WERI-Rb-1 (cell line): ENCODE data around the gene DEPDC1B.
"Not testable (repeated sequence)": the region's sequence is repeated elsewhere in the genome, so short reads cannot be mapped to it uniquely, and the experiment has no call there.

Experiments
- DNase-seq: peaks from one replicate; pipeline ENCODE4 v3.0.0-alpha.2; 2020
- H3K27ac ChIP-seq: fragments of 250-450 bp; sonication (Bioruptor Pico); 2 replicates; pipeline ENCODE4 v1.5.1; 2020; ENCODE audit warnings: mild to moderate bottlenecking, moderate library complexity
- H3K27me3 ChIP-seq: fragments of 250-450 bp; sonication (Bioruptor Pico); 2 replicates; pipeline ENCODE4 v1.5.1; 2021; ENCODE audit warnings: mild to moderate bottlenecking, low read depth, moderate library complexity; ENCODE audit not compliant: insufficient read depth, severe bottlenecking
- H3K36me3 ChIP-seq: fragments of 250-450 bp; sonication (Bioruptor Pico); 2 replicates; pipeline ENCODE4 v1.5.1; 2020; ENCODE audit warnings: mild to moderate bottlenecking, moderate library complexity
- H3K4me3 ChIP-seq: 2 replicates; pipeline ENCODE4 v1.5.1; 2011; ENCODE audit warnings: low read depth, mild to moderate bottlenecking, control low read depth, low read length
- H3K9me3 ChIP-seq: fragments of 250-450 bp; sonication (Bioruptor Pico); 2 replicates; pipeline ENCODE4 v1.5.1; 2021; ENCODE audit warnings: mild to moderate bottlenecking, moderate library complexity; ENCODE audit not compliant: severe bottlenecking
- TF ChIP-seq, protein P1 (sequence below): IDR thresholded peaks from 2 replicates; pipeline ENCODE4 v1.5.1; 2011; ENCODE audit warnings: low read depth, mild to moderate bottlenecking, control low read depth, inconsistent platforms, low read length

Gene DEPDC1B

DNA sequence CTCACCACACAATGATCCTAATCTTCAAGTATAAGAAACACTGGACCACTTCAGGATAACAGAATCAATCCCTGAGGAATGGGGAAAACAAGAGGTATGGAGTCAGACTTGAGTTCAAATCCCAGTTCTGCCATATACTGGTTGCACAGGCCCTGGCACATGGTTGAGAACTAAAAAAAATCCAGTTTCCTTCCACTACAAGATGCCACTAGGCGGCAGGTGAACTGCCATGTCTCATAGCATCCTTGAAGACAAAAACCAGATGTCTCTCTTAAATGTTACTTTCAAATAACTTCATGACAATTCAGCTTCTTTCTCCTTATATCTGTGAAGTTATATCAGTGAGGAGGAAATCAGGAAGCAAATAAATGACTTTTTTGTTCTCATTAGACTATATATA is 11.0 kb downstream of the DEPDC1B start:
- H3K36me3 ChIP-seq = peaks cover 30% of the 10 kb centered on the region
- no peak overlapping the region for H3K4me3 ChIP-seq
- TF ChIP-seq, protein P1, sequence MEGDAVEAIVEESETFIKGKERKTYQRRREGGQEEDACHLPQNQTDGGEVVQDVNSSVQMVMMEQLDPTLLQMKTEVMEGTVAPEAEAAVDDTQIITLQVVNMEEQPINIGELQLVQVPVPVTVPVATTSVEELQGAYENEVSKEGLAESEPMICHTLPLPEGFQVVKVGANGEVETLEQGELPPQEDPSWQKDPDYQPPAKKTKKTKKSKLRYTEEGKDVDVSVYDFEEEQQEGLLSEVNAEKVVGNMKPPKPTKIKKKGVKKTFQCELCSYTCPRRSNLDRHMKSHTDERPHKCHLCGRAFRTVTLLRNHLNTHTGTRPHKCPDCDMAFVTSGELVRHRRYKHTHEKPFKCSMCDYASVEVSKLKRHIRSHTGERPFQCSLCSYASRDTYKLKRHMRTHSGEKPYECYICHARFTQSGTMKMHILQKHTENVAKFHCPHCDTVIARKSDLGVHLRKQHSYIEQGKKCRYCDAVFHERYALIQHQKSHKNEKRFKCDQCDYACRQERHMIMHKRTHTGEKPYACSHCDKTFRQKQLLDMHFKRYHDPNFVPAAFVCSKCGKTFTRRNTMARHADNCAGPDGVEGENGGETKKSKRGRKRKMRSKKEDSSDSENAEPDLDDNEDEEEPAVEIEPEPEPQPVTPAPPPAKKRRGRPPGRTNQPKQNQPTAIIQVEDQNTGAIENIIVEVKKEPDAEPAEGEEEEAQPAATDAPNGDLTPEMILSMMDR = no peak
- no peak overlapping the region for H3K27ac ChIP-seq
- no peaks in the 10 kb centered on the region for H3K9me3 ChIP-seq
- no peaks in the 10 kb centered on the region for H3K27me3 ChIP-seq
- no peak for DNase-seq

DNA sequence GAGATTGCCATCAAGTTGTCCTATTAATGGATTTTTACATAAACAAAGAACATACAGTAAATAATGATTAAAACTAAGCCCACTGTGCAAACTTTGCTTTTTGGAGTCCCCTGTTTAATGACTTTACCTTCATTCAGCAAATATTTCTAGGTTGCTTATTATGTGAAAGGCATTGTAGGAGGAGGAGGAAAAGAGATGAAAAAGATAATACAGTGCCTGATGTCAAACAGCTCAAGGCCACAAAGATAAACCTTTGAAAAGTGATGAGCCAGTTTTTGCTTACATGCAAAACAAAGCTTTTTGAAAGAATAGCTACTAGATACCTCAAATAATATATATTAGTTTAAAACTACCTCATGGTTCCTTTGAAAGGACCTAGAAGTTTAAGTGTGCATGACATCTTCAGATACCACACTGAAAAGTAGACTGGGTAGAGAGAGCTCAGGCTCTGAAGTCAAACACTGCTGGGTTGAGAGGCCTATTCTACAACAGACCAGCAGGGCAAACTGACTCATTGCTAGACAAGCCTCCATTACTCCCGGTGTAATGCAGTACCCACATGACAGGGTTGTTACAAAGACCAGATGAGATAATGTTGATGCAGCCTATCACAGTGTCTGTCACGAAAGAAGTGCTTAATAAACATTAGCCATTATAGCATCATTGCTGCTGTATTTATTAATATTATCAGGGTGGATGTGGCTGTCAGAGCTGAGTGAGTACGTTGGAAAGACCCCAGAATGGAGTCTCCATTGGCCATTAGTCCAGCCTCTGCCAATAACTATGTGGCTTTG is 11.8 kb downstream of the DEPDC1B start:
- TF ChIP-seq, protein P1 = peak; percentile 28; the same call in 1 of the 2 replicates
- DNase-seq = peak; percentile 21
- H3K9me3 ChIP-seq = no peaks in the 10 kb centered on the region
- H3K36me3 ChIP-seq = peaks cover 30% of the 10 kb centered on the region
- no peak overlapping the region for H3K4me3 ChIP-seq
- no peaks in the 10 kb centered on the region for H3K27me3 ChIP-seq
- no peak overlapping the region for H3K27ac ChIP-seq

- no peak overlapping the region for H3K27ac ChIP-seq
- no peak for DNase-seq
- no peaks in the 10 kb centered on the region for H3K9me3 ChIP-seq
- TF ChIP-seq, protein P1 = no peak
- no peaks in the 10 kb centered on the region for H3K27me3 ChIP-seq
- H3K4me3 ChIP-seq = no peak overlapping the region
- H3K36me3 ChIP-seq = peaks cover 41% of the 10 kb centered on the region
Measured at GRCh38 chr5:60686157-60686556, 13.8 kb downstream of the DEPDC1B start.

- TF ChIP-seq, protein P1 = no peak
- Histone ChIP-seq H3K27ac (no peak overlapping the region), H3K4me3 (no peak overlapping the region), H3K36me3 (peaks cover 42% of the 10 kb centered on the region), H3K27me3 (no peaks in the 10 kb centered on the region), H3K9me3 (no peaks in the 10 kb centered on the region)
- no peak for DNase-seq
Measured at GRCh38 chr5:60685700-60686099, 14.3 kb downstream of the DEPDC1B start.

DNA sequence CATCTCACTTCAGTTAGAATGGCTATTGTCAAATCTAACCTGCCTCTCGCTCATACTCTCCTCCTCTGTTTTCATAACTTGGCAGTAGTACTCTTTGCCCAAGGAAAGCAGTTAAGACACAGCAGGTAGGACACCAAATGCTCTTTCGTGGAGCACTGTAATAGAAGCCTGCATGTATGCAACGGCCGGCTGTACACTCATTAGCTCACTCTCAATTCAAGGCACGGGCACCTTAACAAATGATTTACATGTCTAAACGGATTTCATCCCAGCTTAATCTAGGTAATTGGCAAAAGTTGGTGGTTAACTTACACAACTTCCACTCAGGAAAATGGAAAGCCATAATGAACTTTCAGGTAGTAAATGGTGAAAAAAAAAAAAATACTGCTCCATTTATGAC is 14.9 kb downstream of the DEPDC1B start:
- Histone ChIP-seq H3K9me3 (no peaks in the 10 kb centered on the region), H3K27ac (no peak overlapping the region), H3K36me3 (peaks cover 42% of the 10 kb centered on the region), H3K4me3 (no peak overlapping the region), H3K27me3 (no peaks in the 10 kb centered on the region)
- TF ChIP-seq, protein P1 = no peak
- no peak for DNase-seq

DNA sequence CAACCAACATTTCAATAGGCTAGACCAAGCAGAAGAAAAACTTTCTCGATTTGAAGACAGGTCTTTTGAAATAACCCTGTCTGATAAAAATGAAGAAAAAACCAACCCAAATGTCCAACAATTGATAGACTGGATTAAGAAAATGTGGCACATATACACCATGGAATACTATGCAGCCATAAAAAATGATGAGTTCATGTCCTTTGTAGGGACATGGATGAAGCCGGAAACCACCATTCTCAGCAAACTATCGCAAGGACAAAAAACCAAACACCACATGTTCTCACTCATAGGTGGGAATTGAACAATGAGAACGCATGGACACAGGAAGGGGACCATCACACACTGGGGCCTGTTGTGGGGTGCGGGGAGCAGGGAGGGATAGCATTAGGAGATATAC is 18.0 kb downstream of the DEPDC1B start:
- not testable (repeated sequence) for H3K4me3 ChIP-seq, H3K27ac ChIP-seq, H3K27me3 ChIP-seq, H3K9me3 ChIP-seq, DNase-seq
- peaks cover 42% of the 10 kb centered on the region for H3K36me3 ChIP-seq
